ENCODE results near the gene DIPK1C.

DNA sequence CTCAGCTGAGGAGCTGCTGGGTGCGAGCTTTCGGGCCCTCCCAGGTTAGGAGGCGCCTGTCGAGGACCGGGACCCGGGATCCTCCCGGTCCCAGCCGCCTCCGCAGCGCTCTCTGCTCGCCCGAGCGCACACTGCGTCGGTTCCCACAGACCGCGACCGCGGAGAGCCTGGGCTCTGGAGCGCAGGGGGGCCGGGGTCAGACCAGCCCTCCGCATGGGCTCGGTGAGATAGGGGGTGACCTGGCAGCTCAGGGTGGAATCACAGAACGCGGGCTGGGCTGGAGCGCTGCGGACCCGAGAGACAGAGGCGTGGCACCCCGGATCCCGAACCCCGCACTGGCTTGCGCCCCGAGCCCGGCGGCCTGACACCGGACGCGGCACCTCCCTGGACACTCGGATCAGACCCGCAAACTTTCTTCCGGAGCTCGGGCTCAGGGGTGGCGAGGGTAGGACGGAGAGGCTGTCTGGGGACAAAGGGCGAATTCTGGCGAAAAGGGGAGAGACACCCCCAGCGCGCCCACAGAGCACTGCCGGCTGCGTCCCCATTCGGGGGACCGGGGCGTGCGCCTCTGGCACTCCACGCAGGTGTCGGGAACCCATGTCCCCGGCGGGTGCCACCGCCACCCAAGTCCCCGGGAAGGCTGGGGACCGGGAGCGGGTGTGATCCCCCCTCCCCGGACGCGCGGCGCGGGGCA, 612 bp downstream of the DIPK1C start:
- no peak for TF ChIP-seq RAD21 (IDR thresholded peaks at IDR 0.05; ENCODE audit: insufficient read depth, low read depth, low read length)
- TF ChIP-seq, protein P1, sequence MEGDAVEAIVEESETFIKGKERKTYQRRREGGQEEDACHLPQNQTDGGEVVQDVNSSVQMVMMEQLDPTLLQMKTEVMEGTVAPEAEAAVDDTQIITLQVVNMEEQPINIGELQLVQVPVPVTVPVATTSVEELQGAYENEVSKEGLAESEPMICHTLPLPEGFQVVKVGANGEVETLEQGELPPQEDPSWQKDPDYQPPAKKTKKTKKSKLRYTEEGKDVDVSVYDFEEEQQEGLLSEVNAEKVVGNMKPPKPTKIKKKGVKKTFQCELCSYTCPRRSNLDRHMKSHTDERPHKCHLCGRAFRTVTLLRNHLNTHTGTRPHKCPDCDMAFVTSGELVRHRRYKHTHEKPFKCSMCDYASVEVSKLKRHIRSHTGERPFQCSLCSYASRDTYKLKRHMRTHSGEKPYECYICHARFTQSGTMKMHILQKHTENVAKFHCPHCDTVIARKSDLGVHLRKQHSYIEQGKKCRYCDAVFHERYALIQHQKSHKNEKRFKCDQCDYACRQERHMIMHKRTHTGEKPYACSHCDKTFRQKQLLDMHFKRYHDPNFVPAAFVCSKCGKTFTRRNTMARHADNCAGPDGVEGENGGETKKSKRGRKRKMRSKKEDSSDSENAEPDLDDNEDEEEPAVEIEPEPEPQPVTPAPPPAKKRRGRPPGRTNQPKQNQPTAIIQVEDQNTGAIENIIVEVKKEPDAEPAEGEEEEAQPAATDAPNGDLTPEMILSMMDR (IDR thresholded peaks at IDR 0.05 in 2 of 3, conservative IDR thresholded peaks at IDR 0.05 in 1 of 3; ENCODE audit: control insufficient read depth in 2 of 3, extremely low read depth in 1 of 3, insufficient read depth in 1 of 3, low read depth in 3 of 3, low read length in 3 of 3): no peak
